ENCODE results near the gene ZNF462.

- TF ChIP-seq CTCF (IDR thresholded peaks at IDR 0.05; ENCODE audit: low read depth, low read length) (no peak), EZH2phosphoT487 (IDR thresholded peaks at IDR 0.05; ENCODE audit: low read depth) (no peak)
Measured at GRCh38 chr9:106932178-106932577, 69.2 kb downstream of the ZNF462 start.
